ENCODE results near the gene HECW1. TPM values are rescaled to one million over a fixed set of nuclear protein-coding genes. Genes with fewer than 3 reads are reported as not detected.

Gene HECW1
- total and polyA plus RNA-seq, 8 donors: 0.29 to 5.1 (median 3.2) TPM

DNA sequence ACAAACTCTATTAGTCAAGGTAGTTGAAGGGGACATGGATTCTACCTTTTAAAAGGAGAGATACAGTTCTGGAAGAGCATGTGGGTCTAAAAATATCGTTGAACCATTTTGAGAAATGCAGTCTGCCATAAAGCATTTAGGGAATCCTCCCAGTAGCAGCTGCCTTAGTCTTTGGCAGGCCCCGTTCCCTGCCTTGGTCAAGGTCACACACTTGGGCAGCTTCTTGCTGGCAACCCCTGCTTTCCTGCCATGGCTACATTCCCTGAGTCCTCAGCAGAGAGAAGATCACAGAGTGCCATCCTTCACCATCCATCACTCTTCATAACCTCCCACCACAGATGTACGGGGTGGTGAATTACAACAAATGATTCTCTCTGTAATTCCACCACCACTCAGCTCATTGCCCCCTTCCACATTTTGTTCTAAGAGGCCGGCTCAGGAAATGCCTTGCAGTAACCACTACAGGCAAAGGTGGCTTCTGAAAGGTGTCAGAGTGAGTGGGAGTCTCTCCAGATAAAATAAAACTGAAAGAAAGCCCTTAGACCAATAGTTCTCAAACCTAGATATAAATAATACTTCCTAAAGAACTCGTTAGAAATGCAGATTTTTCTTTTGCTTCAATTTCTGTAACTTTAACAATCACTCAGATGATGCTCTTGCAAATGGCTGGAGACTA lies 349.0 kb downstream of the HECW1 start:
- no peak overlapping the region for H3K27ac ChIP-seq
- intact Hi-C loops (cut with DNase I): no loop called here
- no peak for DNase-seq
- TF ChIP-seq, protein P1, sequence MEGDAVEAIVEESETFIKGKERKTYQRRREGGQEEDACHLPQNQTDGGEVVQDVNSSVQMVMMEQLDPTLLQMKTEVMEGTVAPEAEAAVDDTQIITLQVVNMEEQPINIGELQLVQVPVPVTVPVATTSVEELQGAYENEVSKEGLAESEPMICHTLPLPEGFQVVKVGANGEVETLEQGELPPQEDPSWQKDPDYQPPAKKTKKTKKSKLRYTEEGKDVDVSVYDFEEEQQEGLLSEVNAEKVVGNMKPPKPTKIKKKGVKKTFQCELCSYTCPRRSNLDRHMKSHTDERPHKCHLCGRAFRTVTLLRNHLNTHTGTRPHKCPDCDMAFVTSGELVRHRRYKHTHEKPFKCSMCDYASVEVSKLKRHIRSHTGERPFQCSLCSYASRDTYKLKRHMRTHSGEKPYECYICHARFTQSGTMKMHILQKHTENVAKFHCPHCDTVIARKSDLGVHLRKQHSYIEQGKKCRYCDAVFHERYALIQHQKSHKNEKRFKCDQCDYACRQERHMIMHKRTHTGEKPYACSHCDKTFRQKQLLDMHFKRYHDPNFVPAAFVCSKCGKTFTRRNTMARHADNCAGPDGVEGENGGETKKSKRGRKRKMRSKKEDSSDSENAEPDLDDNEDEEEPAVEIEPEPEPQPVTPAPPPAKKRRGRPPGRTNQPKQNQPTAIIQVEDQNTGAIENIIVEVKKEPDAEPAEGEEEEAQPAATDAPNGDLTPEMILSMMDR (IDR thresholded peaks at IDR 0.05): no peak
- H3K4me1 ChIP-seq: peaks cover 0 to 4% of the 10 kb centered on the region in 2 donors
- no peak overlapping the region for H3K4me3 ChIP-seq
- no peaks in the 10 kb centered on the region for H3K9me3 ChIP-seq
- ATAC-seq: no peak
- no peaks in the 10 kb centered on the region for H3K27me3 ChIP-seq
- H3K36me3 ChIP-seq: no peaks in the 10 kb centered on the region

DNA sequence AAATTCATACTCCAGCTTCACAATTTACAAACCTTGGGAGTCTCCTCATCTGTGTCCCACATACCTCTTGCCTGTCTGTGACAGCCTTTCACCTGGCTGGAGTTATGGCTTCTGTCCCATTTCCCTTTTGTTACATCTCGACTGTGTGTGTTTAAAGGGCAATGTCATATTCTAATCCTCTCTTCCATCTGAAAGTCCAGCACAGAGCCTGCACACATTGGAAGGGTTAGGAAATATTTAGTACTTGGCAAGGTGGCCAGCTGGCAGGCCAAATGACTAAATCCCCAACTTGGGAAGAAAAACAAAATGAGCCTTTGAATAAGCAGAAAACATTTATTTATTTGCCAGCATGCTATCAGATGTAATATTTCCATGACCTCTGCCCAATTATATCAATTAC lies 350.4 kb downstream of the HECW1 start:
- no peak overlapping the region for H3K4me3 ChIP-seq
- ATAC-seq: no peak
- intact Hi-C loops (cut with DNase I): no loop called here
- H3K9me3 ChIP-seq: no peaks in the 10 kb centered on the region
- TF ChIP-seq, protein P1 (IDR thresholded peaks at IDR 0.05): no peak
- peaks cover 0 to 4% of the 10 kb centered on the region in 2 donors for H3K4me1 ChIP-seq
- no peak overlapping the region for H3K27ac ChIP-seq
- peak in 1 of 4 donors; percentile 12 for DNase-seq
- no peaks in the 10 kb centered on the region for H3K36me3 ChIP-seq
- H3K27me3 ChIP-seq: no peaks in the 10 kb centered on the region

DNA sequence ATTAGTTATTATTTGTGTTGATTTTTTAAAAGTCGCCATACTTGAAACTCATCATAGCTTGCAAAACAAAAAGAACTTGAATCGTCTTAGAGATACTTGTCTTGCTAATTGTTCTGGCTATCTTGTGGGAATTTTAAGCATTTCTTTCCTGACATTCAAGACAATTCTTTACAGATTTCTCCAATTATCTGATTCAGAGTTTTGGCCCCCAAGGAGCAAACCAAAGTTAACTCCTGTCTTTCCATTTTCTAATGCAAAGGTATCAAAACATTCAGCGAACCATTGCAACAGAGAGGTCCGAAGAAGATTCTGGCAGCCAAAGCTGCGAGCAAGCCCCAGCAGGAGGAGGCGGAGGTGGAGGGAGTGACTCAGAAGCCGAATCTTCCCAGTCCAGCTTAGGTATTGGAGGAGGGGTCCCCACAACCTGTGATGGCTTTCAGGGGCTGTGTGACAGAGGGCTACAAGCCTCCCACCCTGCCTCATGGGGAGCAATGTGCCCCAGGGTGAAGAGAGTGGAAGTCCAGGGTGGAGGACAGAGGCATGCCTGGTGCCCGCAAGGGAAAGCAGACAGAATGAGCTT lies 351.0 kb downstream of the HECW1 start:
- Histone ChIP-seq H3K27ac (no peak overlapping the region), H3K4me3 (no peak overlapping the region), H3K4me1 (peaks cover 0 to under 1% of the 10 kb centered on the region in 2 donors), H3K9me3 (no peaks in the 10 kb centered on the region), H3K36me3 (no peaks in the 10 kb centered on the region), H3K27me3 (no peaks in the 10 kb centered on the region)
- DNase-seq: no peak
- intact Hi-C loops (cut with DNase I): no loop called here
- ATAC-seq: no peak
- TF ChIP-seq, protein P1 (IDR thresholded peaks at IDR 0.05): no peak

DNA sequence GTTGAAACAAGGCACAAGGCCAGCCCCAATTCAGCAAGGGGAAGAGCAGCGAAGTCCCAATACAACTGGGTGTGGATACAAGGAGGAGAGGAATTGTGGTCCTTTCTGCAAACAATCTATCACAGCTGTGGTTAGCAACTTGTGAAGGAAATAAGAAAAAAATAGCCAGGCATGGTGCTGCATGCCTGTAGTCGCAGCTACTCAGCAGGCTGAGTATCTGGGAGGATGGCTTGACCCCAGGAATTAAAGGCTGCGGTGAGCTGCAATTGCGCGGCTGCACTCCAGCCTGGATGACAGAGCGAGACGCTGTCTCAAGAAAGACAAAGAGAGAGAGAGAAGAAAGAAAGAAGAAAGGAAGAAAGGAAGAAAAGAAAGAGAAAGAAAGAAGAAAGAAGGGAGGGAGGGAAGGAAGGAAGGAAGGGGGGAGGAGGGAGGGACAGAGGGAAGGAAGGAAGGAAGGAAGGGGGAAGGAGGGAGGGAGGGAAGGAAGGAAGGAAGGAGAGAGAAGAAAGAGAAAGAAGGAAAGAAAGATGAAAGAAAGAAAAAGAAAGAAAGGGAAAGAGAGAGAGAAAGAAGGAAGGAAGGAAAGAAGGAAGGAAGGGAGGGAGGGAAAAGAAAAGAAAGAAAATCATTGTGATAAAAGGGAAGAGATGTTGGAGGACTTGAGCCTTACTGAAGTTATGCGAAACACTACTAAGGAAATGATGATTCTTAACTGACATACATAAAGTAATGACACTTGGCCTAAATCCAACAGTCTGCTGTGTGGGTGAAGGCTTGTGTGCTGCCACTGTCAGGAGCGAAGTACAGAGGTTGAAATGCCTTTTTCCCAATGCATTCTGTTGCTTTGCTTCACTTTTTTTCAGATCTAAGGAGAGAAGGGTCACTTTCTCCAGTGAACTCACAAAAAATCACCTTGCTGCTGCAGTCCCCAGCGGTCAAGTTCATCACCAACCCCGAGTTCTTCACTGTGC lies 353.4 kb downstream of the HECW1 start:
- Histone ChIP-seq H3K4me1 (no peaks in the 10 kb centered on the region), H3K4me3 (no peak overlapping the region), H3K27ac (no peak overlapping the region), H3K27me3 (no peaks in the 10 kb centered on the region), H3K36me3 (no peaks in the 10 kb centered on the region), H3K9me3 (no peaks in the 10 kb centered on the region)
- DNase-seq (no peak), ATAC-seq (no peak)
- intact Hi-C loops (cut with DNase I): no loop called here
- TF ChIP-seq, protein P1 (IDR thresholded peaks at IDR 0.05): no peak

DNA sequence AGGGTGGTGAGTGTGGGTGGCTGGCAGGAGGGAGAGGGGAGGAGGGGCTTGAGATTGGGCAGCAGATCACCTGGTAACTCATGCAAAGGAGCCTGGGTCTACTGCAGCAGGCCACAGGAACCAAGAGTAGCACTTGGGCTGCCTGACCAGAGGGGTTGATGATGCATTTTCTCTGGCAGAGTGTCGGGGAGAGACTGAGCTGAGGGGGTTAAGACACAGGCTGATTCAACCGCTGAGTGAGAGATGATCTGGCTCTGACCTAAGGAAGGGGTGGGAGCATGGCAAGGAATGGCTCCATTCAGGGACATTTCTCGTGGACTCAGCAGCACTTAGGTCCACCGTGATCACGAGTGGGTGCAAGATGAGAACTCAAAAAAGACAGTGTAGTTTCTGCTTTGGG lies 355.0 kb downstream of the HECW1 start:
- ATAC-seq: no peak
- Histone ChIP-seq H3K9me3 (no peaks in the 10 kb centered on the region), H3K27me3 (no peaks in the 10 kb centered on the region), H3K36me3 (no peaks in the 10 kb centered on the region), H3K4me3 (no peak overlapping the region), H3K4me1 (no peaks in the 10 kb centered on the region), H3K27ac (no peak overlapping the region)
- no peak for DNase-seq
- intact Hi-C loops (cut with DNase I): no loop called here
- TF ChIP-seq, protein P1 (IDR thresholded peaks at IDR 0.05): no peak

Measured in left lung (tissue), 10 donors.